Measurements from ENCODE around the gene FAM24B.

The FAM24B gene

DNA sequence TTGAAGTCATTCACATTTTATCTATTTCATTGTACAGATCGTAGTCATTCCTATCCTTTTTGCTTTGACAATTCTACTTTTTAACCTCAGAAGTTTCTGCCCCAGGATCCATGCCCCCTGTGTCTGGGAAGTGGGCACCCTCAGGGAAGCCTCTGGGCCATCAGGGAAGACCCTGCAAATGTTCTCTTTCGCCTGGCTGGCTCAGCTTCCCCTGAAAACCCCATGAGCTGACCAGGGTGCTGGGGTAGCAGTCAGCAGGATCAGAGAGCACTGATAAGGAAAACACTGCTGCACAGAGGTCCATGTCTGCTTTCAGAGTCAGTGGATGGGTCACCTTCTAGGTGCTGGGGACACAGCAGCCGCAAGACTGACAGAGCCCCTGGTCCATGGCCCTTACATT is 57.6 kb downstream of the FAM24B start:
- DNase-seq, result no peak

GRCh38 chr10:122815458-122815857 is 63.9 kb downstream of the FAM24B start:
- no peak for DNase-seq

GRCh38 chr10:122814493-122814892 is 64.9 kb downstream of the FAM24B start:
- no peak for DNase-seq

DNA sequence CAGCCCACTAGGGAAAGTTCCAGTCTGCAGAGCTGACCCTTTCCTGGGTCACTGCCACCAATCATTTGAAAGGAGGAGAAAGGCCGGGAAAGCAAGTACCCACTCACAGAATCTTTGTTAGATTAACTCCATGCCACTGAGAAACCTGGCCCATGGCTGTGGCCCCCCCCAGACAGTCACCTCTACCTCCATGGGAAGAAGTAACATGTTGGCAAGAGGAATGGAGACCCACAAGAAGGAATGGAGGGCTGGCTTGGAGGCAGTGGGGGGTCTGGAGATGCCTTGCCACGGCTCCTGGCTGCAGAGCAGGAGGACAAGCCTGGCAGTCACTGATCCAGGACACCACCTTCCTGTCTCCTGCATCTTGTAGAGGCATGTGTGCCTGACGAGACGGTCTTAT is 66.6 kb downstream of the FAM24B start:
- no peak for DNase-seq

GRCh38 chr10:122802282-122802681 is 77.1 kb downstream of the FAM24B start:
- DNase-seq, result no peak

All from stimulated activated naive CD4-positive, alpha-beta T cell treated with Interleukin-2 at 50 U/mL for 16 hours (primary cell).